Measurements from ENCODE around the gene UGT2A1. TPM values are rescaled to one million over a fixed set of nuclear protein-coding genes. Genes with fewer than 3 reads are reported as not detected.

The UGT2A1 gene
- total RNA-seq, 4 donors from 2014 or later, result not detected

GRCh38 chr4:69617083-69617694 lies 35.9 kb downstream of the UGT2A1 start:
- Histone ChIP-seq H3K27me3 (no peaks in the 10 kb centered on the region), H3K4me3 (no peak overlapping the region), H3K36me3 (no peaks in the 10 kb centered on the region), H3K27ac (no peak overlapping the region), H3K4me1 (no peaks in the 10 kb centered on the region), H3K9me3 (peaks cover 0 to 5% (median 0%) of the 10 kb centered on the region in 3 donors)
- peak in 5 of 6 experiments; percentile 13 to 64 (median 38) for TF ChIP-seq CTCF (IDR thresholded peaks at IDR 0.05)
- TF ChIP-seq POLR2A (IDR thresholded peaks at IDR 0.05), result no peak
- DNase-seq, result no peak
- WGBS, 2 donors, result 65 to 72% methylated on average over 6 of the region's 6 CpGs
- intact Hi-C loops (cut with DNase I), result no loop called here

- Histone ChIP-seq H3K27me3 (no peaks in the 10 kb centered on the region), H3K27ac (no peak overlapping the region), H3K4me3 (no peak overlapping the region), H3K9me3 (no peaks in the 10 kb centered on the region), H3K4me1 (no peaks in the 10 kb centered on the region), H3K36me3 (no peaks in the 10 kb centered on the region)
- DNase-seq, result no peak
- TF ChIP-seq CTCF (IDR thresholded peaks at IDR 0.05) (no peak), POLR2A (IDR thresholded peaks at IDR 0.05) (no peak)
- WGBS, 2 donors, result 52 to 73% methylated on average over 1 of the region's 1 CpG
- intact Hi-C loops (cut with DNase I), result no loop called here
Observed at GRCh38 chr4:69610484-69610883, 42.6 kb downstream of the UGT2A1 start.

- DNase-seq, result no peak
- Histone ChIP-seq H3K4me1 (no peaks in the 10 kb centered on the region), H3K9me3 (no peaks in the 10 kb centered on the region), H3K36me3 (no peaks in the 10 kb centered on the region), H3K4me3 (no peak overlapping the region), H3K27me3 (no peaks in the 10 kb centered on the region), H3K27ac (no peak overlapping the region)
- TF ChIP-seq CTCF (IDR thresholded peaks at IDR 0.05) (no peak), POLR2A (IDR thresholded peaks at IDR 0.05) (no peak)
- 71% methylated on average over 3 of the region's 4 CpGs; no CpG with 5 or more reads in 1 of the 2 donors for WGBS, 2 donors
- intact Hi-C loops (cut with DNase I), result no loop called here
Observed at GRCh38 chr4:69601065-69601464, 52.0 kb downstream of the UGT2A1 start.

- no peaks in the 10 kb centered on the region for H3K27me3 ChIP-seq
- intact Hi-C loops (cut with DNase I), result no loop called here
- 64 to 73% methylated on average over 2 of the region's 2 CpGs for WGBS, 2 donors
Observed at GRCh38 chr4:69600013-69600412, 53.0 kb downstream of the UGT2A1 start.

GRCh38 chr4:69594382-69594781 lies 58.7 kb downstream of the UGT2A1 start:
- intact Hi-C loops (cut with DNase I), result no loop called here
- Histone ChIP-seq H3K27me3 (no peaks in the 10 kb centered on the region), H3K9me3 (no peaks in the 10 kb centered on the region), H3K27ac (no peak overlapping the region), H3K4me1 (no peaks in the 10 kb centered on the region), H3K4me3 (no peak overlapping the region), H3K36me3 (no peaks in the 10 kb centered on the region)
- 45 to 48% methylated on average over 4 of the region's 4 CpGs for WGBS, 2 donors
- TF ChIP-seq POLR2A (IDR thresholded peaks at IDR 0.05), result no peak
- no peak for TF ChIP-seq CTCF (IDR thresholded peaks at IDR 0.05)
- DNase-seq, result no peak

More at GRCh38 chr4:69600013-69600412, 53.0 kb downstream of the UGT2A1 start:
- no peak overlapping the region for H3K4me3 ChIP-seq
- no peaks in the 10 kb centered on the region for H3K36me3 ChIP-seq
- no peak overlapping the region for H3K27ac ChIP-seq
- no peaks in the 10 kb centered on the region for H3K9me3 ChIP-seq
- H3K4me1 ChIP-seq, result no peaks in the 10 kb centered on the region
- no peak for TF ChIP-seq CTCF (IDR thresholded peaks at IDR 0.05)
- no peak for TF ChIP-seq POLR2A (IDR thresholded peaks at IDR 0.05)
- no peak for DNase-seq
